GM21423 (cell line): ENCODE data around the gene FADS2.
"Not testable (repeated sequence)": the region's sequence is repeated elsewhere in the genome, so short reads cannot be mapped to it uniquely, and the experiment has no call there.

Experiments
- ATAC-seq: cut with Tn5 transposase; IDR thresholded peaks from one replicate; pipeline ENCODE4 v1.9.1; 2021; ENCODE audit warnings: mild to moderate bottlenecking, moderate library complexity; ENCODE audit not compliant: unreplicated experiment

FADS2 gene

GRCh38 chr11:61864814-61865775 is 37.0 kb downstream of the FADS2 start:
- ATAC-seq, result no peak

DNA sequence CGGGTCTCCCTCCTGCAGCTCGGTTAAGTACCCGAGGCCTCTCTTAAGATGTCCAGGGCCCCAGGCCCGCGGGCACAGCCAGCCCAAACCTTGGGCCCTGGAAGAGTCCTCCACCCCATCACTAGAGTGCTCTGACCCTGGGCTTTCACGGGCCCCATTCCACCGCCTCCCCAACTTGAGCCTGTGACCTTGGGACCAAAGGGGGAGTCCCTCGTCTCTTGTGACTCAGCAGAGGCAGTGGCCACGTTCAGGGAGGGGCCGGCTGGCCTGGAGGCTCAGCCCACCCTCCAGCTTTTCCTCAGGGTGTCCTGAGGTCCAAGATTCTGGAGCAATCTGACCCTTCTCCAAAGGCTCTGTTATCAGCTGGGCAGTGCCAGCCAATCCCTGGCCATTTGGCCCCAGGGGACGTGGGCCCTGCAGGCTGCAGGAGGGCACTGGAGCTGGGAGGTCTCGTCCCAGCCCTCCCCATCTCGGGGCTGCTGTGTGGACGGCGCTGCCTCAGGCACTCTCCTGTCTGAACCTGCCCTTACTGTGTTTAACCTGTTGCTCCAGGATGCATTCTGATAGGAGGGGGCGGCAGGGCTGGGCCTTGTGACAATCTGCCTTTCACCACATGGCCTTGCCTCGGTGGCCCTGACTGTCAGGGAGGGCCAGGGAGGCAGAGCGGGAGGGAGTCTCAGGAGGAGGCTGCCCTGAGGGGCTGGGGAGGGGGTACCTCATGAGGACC is 38.3 kb downstream of the FADS2 start:
- ATAC-seq, result no peak

- ATAC-seq, result no peak
These were observed 38.9 kb downstream of the FADS2 start for GRCh38 chr11:61866958-61867343.

DNA sequence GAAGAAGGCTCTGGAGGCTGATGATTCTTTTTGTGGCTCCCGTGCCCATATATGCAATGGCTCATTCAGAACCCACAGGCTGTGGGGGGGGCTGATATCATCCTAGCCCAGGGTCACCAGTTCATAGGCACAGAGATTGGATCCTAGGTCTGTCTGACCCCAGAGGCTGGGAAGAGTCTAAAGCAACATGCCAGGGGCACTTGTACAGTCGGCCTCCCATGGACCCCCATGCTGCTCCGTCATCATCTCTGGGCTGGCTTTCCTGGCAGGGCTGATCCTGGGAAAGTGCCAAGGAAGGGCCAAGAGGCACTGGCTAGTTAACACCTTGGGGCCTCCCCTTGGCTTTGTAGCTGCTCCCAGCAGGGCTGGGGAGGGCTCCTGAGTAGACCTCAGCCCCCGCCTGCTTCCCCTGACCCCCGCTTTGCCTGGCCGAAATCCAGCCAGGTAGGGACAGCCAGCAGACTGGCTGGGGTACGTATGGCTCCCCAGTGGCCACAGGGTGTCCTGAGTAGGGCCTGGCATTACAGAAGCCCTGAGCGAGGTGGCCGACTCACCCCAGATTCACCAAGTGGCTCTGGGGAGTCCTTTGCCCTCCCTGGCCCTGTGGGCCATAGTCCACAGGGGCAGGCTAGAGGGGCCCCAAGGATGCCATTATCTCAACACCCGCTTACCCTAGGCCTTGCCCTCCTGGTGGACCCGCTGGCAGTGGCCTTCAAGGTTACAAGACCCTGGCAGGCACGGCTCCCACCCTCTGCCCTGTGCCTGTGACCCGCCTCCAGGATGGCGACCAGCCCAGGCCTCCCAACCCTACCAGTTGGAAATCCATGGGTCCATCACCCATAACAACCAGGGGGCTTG is 40.7 kb downstream of the FADS2 start:
- ATAC-seq, result no peak

DNA sequence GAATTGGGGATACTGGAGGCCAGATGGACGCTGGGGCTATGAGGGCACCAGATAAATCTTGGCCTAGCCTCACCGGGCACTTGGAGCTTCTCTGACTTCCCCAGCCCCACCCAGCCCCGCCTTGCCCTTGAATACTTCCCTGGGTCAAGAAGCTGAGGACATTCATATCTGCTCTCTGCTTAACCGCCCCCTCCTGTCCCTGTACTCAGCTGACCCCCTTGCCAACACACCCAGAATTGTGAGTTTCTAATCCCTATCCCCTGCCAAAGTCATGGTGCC is 41.3 kb downstream of the FADS2 start:
- no peak for ATAC-seq

GRCh38 chr11:61869708-61870451 is 41.8 kb downstream of the FADS2 start:
- no peak for ATAC-seq

GRCh38 chr11:61870541-61871031 is 42.5 kb downstream of the FADS2 start:
- no peak for ATAC-seq

DNA sequence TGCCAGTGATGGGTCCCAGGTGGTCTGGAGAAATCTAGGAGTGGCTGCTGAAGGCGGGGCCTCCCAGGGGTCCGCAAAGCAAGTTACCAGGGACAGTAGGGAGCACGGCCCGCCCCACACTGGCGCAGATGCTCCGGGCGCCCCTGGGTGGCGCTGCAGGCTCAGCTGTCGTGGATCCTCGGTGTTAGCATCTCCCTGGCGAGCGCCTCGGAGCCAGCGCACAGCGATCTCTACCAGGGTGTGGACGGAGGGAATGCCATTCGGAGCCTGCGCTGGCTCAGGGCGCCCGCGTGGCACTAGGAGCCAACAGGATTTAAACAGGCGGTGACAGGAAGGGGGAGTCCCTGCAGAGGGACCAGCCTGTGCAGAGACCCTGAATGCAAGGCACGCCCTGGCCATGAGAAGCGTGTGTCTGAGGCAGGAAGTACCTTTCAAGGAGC is 43.1 kb downstream of the FADS2 start:
- ATAC-seq, result peak; percentile 69

GRCh38 chr11:61872935-61873565 is 45.0 kb downstream of the FADS2 start:
- no peak for ATAC-seq

- no peak for ATAC-seq
These were observed 45.7 kb downstream of the FADS2 start for GRCh38 chr11:61873588-61874376.

GRCh38 chr11:61874377-61874809 is 46.3 kb downstream of the FADS2 start:
- no peak for ATAC-seq

DNA sequence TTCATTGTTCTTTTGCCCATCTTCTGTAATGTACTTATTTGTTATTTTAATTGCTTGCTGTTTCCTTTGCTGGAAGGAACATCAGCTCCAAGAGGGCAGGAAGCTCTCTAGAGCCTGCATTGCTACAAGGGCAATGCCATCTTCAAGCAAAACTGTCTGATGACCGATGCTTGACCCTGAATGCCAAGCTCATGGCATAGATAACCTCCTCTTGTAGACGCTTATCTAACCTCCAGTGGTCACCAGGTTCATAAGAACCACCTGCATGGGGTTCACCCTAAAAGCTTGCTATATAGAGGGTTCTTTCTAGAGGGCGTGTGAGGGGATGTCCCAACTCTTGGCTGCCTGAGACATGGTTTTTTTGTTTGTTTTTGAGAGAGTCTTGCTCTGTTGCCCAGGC is 46.8 kb downstream of the FADS2 start:
- no peak for ATAC-seq

GRCh38 chr11:61875698-61876097 is 47.6 kb downstream of the FADS2 start:
- ATAC-seq, result no peak

GRCh38 chr11:61879152-61879551 is 51.1 kb downstream of the FADS2 start:
- ATAC-seq, result no peak

DNA sequence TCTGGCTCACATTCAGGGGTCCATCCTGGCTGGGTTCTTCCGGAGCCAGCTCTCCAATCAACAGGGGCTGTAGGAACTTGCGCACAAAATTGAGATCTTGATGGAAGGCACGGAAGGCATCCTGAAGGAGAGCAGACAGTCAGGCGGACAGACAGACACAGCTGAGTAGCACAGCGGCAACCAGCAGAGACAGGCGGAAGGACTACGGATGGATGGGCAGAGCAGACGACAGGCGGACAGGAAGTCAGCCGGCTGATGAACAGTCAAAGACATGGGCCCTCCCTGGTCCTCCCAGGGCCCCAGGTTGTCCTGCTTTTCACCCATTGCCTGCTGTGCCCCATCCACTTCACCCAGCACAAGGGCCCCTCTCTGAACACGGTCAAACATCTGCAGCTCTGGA is 51.9 kb downstream of the FADS2 start:
- no peak for ATAC-seq

- ATAC-seq, result no peak
These were observed 52.4 kb downstream of the FADS2 start for GRCh38 chr11:61880454-61880853.

GRCh38 chr11:61881397-61881796 is 53.3 kb downstream of the FADS2 start:
- ATAC-seq, result no peak

GRCh38 chr11:61882267-61882666 is 54.2 kb downstream of the FADS2 start:
- ATAC-seq, result not testable (repeated sequence)

GRCh38 chr11:61882879-61883278 is 54.8 kb downstream of the FADS2 start:
- ATAC-seq, result no peak
